Erythroblast (primary cell): ENCODE measurements around the gene PACSIN1.

Experiments
- GATA1 ChIP-seq: IDR thresholded peaks from 2 replicates; pipeline ENCODE4 v1.6.1; 2011; ENCODE audit warnings: low read depth, mild to moderate bottlenecking, control low read depth, low read length, moderate library complexity
- POLR2A ChIP-seq: IDR thresholded peaks from 2 replicates; pipeline ENCODE4 v1.6.1; 2011; ENCODE audit warnings: mild to moderate bottlenecking, low read length

GRCh38 chr6:34551720-34552119 lies 85.8 kb downstream of the PACSIN1 start:
- TF ChIP-seq POLR2A (no peak), GATA1 (no peak)
